Effector CD4-positive, alpha-beta T cell (primary cell): ENCODE measurements around the gene MAPKAPK5.
"Not testable (repeated sequence)": the region's sequence is repeated elsewhere in the genome, so short reads cannot be mapped to it uniquely, and the experiment has no call there.

Source experiments
- DNase-seq: peaks from one replicate; pipeline ENCODE4 v3.0.0-alpha.2; 2020

Gene MAPKAPK5

DNA sequence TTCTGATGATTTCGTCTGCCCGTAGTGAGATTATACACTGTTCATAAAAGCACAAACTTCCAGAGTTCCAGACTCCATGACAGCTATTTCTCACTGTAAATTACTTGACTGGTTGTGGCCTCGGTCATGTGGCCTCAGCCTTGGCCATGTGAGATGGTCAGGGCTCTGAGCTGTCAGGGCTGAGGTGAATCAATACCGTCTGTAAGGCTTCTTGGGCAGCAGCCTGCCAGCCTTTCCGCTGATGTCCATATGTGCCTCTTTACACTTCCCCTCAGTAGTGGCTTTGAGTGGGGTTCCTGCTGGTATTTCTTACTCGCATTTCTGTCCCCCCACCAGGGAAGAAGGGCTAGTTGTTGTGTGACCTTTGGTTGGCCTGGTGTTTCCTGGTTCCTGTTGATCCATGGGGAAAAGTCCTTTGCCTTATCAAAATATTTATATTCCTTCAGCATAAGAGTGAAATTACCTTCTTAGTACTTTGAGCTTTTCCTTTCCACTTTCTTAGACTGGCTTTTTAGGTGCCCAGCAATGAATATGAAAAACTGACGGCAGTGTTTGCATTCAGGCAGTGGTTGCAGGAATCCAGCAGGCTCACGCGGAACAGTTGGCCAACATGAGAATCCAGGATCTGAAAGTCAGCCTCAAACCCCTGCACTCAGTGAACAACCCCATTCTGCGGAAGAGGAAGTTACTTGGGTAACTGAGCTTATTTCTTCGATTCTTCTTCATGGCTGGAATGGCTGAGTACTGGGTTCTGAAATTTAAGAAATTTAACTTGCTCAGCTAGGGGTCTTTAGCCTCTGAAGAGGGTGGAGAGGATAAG lies 46.1 kb downstream of the MAPKAPK5 start:
- no peak for DNase-seq

DNA sequence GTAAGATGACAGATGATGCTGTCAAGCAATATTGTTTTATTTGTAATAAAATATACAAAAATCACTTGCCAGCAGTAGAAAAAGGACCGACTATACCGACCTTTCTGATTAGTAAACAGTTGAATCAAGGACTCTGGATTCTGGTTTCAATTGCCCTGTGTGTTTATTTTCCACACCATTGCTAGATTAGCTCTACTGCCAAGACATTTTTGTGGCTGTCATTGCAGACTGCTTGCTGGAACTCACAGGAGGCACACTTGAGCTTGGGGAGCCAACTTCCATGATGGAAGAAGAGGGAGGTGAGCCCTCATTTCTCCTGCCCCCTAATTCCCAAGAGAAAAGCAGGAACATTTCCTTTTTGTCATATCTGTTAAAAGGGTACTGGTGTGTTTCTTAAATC lies 51.3 kb downstream of the MAPKAPK5 start:
- DNase-seq, result no peak

GRCh38 chr12:111894556-111894955 lies 52.5 kb downstream of the MAPKAPK5 start:
- no peak for DNase-seq

- DNase-seq, result no peak
Measured at GRCh38 chr12:111901182-111901581, 59.2 kb downstream of the MAPKAPK5 start.

DNA sequence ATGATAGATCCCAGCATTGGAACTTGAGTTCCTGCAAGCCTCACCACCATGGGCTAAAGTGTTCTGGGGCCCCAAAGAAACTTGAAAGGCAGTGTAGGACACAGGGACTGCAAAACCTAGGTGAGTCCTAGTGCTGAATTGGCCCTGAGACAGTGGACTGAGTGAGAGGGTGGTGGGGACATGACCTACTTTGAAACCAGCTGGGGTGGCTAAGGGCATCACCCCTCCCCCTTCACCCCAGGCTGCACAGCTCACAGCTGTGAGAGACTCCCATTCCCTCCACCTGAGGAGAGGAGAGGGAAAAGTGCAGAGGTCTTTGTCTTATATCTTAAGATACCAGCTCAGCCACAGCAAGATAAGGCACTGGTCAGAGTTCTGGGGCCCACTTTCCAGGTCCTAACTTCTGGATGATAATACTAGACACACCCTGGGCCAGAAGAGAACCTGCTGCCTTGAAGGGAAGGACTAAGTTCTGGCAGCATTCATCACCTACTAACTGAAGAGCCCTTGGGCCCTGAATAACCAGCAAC lies 62.5 kb downstream of the MAPKAPK5 start:
- no peak for DNase-seq

DNA sequence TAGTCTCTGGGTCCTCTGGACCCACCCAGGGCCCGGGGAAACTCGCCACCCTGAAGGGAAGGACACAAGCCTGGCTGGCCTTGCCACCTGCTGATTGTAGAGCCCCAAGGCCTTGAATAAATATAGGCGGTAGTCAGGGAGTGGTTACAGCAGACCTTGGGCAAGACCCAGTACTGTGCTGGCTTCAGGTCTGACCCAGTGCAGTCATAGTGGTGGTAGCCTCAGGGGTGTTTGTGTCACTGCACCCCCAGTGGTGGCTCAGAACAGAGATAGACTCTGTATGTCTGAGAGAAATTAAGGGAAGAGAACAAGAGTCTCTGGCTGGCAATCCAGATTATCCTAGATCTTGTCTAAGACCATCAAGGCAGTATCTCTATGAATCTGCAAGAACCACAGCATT lies 63.5 kb downstream of the MAPKAPK5 start:
- no peak for DNase-seq

- DNase-seq, result no peak
Measured at GRCh38 chr12:111907740-111908139, 65.7 kb downstream of the MAPKAPK5 start.

DNA sequence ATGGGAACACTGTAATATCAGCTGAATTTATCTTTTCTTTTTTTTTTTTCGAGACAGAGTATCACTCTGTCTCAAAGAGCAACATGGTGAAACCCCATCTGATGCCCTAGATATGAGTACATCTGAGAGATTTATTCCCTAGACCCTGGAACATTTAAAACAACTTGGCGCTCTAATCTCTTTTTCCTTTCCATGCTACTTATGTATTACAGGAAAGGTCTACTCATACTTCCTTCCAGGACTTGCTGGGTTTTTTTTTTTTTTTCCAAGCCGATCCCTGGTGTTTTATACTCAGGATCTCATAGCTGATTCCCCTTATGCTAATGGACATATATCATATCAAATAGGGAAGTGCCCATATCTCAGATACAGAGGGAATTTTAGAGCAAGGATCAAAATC lies 83.1 kb downstream of the MAPKAPK5 start:
- no peak for DNase-seq

GRCh38 chr12:111926631-111927030 lies 84.6 kb downstream of the MAPKAPK5 start:
- no peak for DNase-seq

DNA sequence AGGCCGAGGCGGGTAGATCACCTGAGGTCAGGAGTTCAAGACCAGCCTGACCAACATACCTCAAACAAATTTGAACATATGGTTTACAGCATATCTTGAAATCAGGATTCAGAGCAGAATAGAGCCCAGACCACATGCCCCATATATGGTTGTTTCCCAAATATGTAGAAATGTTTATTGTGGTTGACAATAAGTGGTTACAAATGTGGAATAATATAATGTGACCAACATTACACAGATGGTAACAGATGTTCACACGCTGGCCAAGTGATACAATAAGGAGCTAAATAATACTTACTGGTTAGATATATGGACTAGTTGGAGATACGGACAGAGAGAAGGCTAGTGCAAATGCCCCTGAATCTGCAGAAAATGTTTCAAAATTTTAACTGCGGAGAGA lies 85.3 kb downstream of the MAPKAPK5 start:
- no peak for DNase-seq

- no peak for DNase-seq
Measured at GRCh38 chr12:111932241-111932640, 90.2 kb downstream of the MAPKAPK5 start.

GRCh38 chr12:111936869-111937268 lies 94.8 kb downstream of the MAPKAPK5 start:
- no peak for DNase-seq

DNA sequence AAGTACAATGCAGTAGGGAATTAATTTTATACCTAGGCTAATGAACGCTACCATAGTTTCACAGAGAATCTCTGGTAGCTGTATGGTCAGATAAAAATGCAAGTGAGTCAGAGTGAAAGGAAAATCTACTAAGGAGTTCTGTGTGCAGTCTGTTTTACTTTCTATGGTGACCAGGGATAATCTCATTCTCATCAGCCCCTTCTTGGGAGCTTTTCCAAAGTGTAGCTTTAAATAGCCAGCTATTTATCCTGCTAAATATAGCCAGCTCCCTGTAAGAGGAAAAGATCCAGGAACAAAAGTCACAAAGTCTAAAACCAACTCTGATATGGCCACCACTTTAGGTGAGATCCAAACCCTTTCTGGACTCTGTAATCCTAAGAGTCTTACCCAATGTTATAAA lies 95.4 kb downstream of the MAPKAPK5 start:
- DNase-seq, result no peak

DNA sequence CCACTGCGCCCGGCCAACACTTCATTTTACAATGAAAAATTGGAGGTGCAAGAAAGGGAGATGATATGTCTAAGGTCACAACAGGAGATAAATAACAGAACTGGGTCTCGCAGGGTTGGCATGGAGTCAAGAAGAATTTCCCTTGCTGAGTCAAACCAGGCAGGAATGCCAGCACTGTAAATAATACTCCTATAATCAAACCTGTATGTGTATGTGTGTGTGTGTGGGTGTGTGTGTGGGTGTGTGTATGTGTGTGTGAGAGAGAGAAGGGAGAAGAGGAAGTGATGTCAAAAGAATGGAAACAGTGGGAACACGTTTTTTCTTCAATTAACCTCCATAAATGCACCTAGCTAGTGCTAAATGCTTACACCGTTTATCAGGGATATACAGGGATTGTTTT lies 100.5 kb downstream of the MAPKAPK5 start:
- no peak for DNase-seq

DNA sequence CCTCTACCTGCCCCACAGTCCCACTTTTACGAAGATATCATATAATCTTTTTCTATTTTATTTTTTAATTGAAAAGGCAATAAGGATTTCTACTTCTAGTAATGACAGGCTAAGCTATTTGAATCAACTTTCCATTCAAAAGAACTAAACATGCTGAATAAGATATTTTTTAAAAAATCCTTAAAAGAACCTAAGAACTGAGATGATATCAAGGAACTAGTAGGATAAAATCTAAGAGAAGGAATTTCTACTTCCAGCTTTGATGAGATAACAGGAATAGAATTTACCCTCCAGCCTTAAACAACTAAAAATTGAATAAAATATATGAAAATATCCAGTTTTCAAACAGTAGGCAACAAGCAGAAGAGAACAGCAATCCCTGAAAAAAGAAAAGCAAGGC lies 101.9 kb downstream of the MAPKAPK5 start:
- no peak for DNase-seq

DNA sequence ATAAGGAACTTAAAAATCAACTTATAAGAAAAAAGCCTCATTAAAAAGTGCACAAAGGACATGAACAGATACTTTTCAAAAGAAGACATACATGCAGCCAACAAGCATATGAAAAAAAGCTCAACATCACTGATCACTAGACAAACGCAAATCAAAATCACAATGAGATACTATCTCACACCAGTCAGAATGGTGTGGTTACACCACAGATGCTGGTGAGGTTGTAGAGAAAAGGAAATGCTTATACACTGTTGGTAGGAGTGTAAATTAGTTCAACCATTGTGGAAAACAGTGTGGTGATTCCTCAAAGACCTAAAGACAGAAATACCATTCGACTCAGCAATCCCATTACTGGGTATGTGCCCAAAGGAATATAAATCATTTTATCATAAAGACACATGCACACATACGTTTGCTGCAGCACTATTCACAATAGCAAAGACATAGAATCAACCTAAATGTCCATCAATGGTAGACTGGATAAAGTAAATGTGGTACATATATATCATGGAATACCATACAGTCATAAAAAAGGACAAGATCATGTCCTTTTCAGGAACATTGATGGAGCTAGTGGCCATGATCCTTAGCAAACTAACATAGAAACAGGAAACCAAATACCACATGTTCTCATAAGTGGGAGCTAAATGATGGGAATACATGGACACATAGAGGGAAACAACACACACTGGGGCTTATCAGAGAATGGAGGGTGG lies 109.1 kb downstream of the MAPKAPK5 start:
- not testable (repeated sequence) for DNase-seq
